ENCODE data around the gene EHMT1. TPM values are rescaled to one million over a fixed set of nuclear protein-coding genes. Genes with fewer than 3 reads are reported as not detected.

Gene EHMT1
- polyA plus RNA-seq, 2 of the 4 experiments (the other 2 are of a cell fraction): 41.3 to 48.0 TPM

- H3K4me3 ChIP-seq: no peak overlapping the region
- no peak overlapping the region for H3K4me2 ChIP-seq
- ChIA-PET POLR2A (no interaction called here), CTCF (interaction anchor here (1.1 to 1.2 kb wide), 2 partner anchors 11 to 35 kb away, joined by 3 read pairs; no protein-coding TSS in a partner anchor)
- ATAC-seq (no peak), FAIRE-seq (no peak), DNase-seq (ENCODE audit: low read depth in 1 of 2, low spot score in 1 of 2) (no peak)
- H3K27ac ChIP-seq: no peak overlapping the region
- WGBS (ENCODE audit: missing lambda C conversion rate): 86% methylated on average over 20 of the region's 20 CpGs
- no peak for TF ChIP-seq RFX5 (IDR thresholded peaks at IDR 0.05)
- no peaks in the 10 kb centered on the region for H3K9me3 ChIP-seq
- H3K4me1 ChIP-seq: no peaks in the 10 kb centered on the region
These were observed 170.6 kb downstream of the EHMT1 start for GRCh38 chr9:137789295-137789895.

GRCh38 chr9:137791947-137792346, 173.1 kb downstream of the EHMT1 start:
- 88% methylated on average over 7 of the region's 7 CpGs for WGBS (ENCODE audit: missing lambda C conversion rate)
- DNase-seq (ENCODE audit: low read depth in 1 of 2, low spot score in 1 of 2) (no peak), FAIRE-seq (no peak), ATAC-seq (no peak)
- no peak overlapping the region for H3K4me3 ChIP-seq
- CTCF ChIA-PET: interaction anchor here (1.0 kb wide), 1 partner anchor 26 kb away, joined by 3 read pairs; no protein-coding TSS in a partner anchor
- POLR2A ChIA-PET: no interaction called here
- TF ChIP-seq ZFP36 (IDR thresholded peaks at IDR 0.05; ENCODE audit: borderline replicate concordance, partially characterized antibody): no peak
- TF ChIP-seq E2F6 (IDR thresholded peaks at IDR 0.05; ENCODE audit: borderline replicate concordance, low read depth): no peak
- no peak for TF ChIP-seq JUN (IDR thresholded peaks at IDR 0.05)
- no peak for TF ChIP-seq HMGXB4 (CRISPR knock-in tag; IDR thresholded peaks at IDR 0.05; ENCODE audit: borderline replicate concordance)
- TF ChIP-seq, protein P1, sequence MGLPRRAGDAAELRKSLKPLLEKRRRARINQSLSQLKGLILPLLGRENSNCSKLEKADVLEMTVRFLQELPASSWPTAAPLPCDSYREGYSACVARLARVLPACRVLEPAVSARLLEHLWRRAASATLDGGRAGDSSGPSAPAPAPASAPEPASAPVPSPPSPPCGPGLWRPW (IDR thresholded peaks at IDR 0.05): no peak
- no peak for TF ChIP-seq MYC (IDR thresholded peaks at IDR 0.05; ENCODE audit: borderline replicate concordance, low read length)
- TF ChIP-seq CHD2 (IDR thresholded peaks at IDR 0.05; ENCODE audit: low read length, partially characterized antibody): no peak
- TF ChIP-seq RCOR1 (IDR thresholded peaks at IDR 0.05; ENCODE audit: low read depth, low read length): no peak
- no peak for TF ChIP-seq CBX8 (IDR thresholded peaks at IDR 0.05)
- TF ChIP-seq REST (IDR thresholded peaks at IDR 0.05): no peak
- no peak for TF ChIP-seq NPAS2 (CRISPR knock-in tag; IDR thresholded peaks at IDR 0.05; ENCODE audit: borderline replicate concordance)
- no peak for TF ChIP-seq JUNB (IDR thresholded peaks at IDR 0.05)
- TF ChIP-seq POLR2A (IDR thresholded peaks at IDR 0.05; ENCODE audit: low read length): no peak
- no peak for TF ChIP-seq RNF2 (IDR thresholded peaks at IDR 0.05; ENCODE audit: borderline replicate concordance, low read depth)
- no peaks in the 10 kb centered on the region for H3K9me3 ChIP-seq
- H3K4me1 ChIP-seq: no peaks in the 10 kb centered on the region
- H3K27ac ChIP-seq: no peak overlapping the region
- no peak overlapping the region for H3K4me2 ChIP-seq

DNA sequence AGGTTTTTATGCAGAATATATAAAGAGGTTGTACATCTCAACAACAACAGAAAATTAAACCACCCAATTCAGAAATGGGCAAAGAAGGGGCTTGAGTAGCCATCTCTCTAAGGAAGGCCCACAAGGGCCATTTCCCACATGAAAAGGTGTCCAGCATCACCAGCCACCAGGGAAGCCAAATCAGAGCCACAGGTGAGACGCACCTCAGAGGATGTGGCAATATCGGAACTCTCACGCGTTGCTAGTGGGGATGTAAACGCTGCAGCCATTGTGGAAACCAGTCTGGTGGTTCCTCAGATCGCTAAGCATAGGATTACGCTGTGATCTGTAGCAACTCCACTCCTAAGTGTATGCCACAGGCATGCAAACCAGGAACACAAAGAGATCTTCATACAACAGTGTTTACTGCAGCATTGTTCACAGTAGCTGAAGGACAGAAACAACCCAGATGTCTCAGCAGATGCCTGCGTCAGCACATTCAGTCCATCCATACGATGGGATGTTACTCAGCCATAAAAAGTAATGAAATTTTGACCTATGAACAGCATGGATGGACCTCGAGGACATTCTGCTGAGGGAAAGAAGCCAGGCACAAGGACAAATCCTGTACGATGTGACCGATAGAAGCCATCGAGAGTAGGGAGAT, 174.5 kb downstream of the EHMT1 start:
- ChIA-PET POLR2A (no interaction called here), CTCF (interaction anchor here (1.0 kb wide), 1 partner anchor 25 kb away, joined by 3 read pairs; no protein-coding TSS in a partner anchor)
- TF ChIP-seq MAFK (IDR thresholded peaks at IDR 0.05; ENCODE audit: partially characterized antibody) (peak; percentile 14), CEBPB (IDR thresholded peaks at IDR 0.05) (no peak)
- no peak overlapping the region for H3K4me3 ChIP-seq
- DNase-seq (ENCODE audit: low read depth in 1 of 2, low spot score in 1 of 2) (no peak), ATAC-seq (no peak), FAIRE-seq (no peak)
- no peaks in the 10 kb centered on the region for H3K9me3 ChIP-seq
- no peak overlapping the region for H3K27ac ChIP-seq
- WGBS (ENCODE audit: missing lambda C conversion rate): 96% methylated on average over 13 of the region's 13 CpGs
- no peaks in the 10 kb centered on the region for H3K4me1 ChIP-seq
- no peak overlapping the region for H3K4me2 ChIP-seq

Data from A549 (cell line).